GM19452 (cell line): Measurements from ENCODE around the gene ZMYND8.

Source experiments
- ATAC-seq: cut with Tn5 transposase; IDR thresholded peaks from one replicate; pipeline ENCODE4 v1.9.1; 2021; ENCODE audit not compliant: unreplicated experiment

The ZMYND8 gene

GRCh38 chr20:47335251-47336128 lies 21.0 kb downstream of the ZMYND8 start:
- ATAC-seq, result no peak

- no peak for ATAC-seq
These were observed 22.4 kb downstream of the ZMYND8 start for GRCh38 chr20:47334022-47334551.

- no peak for ATAC-seq
These were observed 23.9 kb downstream of the ZMYND8 start for GRCh38 chr20:47332381-47333206.

- ATAC-seq, result no peak
These were observed 25.4 kb downstream of the ZMYND8 start for GRCh38 chr20:47330933-47331708.

- no peak for ATAC-seq
These were observed 26.4 kb downstream of the ZMYND8 start for GRCh38 chr20:47330071-47330470.

- ATAC-seq, result no peak
These were observed 28.4 kb downstream of the ZMYND8 start for GRCh38 chr20:47328129-47328528.

- no peak for ATAC-seq
These were observed 28.8 kb downstream of the ZMYND8 start for GRCh38 chr20:47327711-47328110.

- no peak for ATAC-seq
These were observed 29.7 kb downstream of the ZMYND8 start for GRCh38 chr20:47326658-47327268.

- no peak for ATAC-seq
These were observed 31.3 kb downstream of the ZMYND8 start for GRCh38 chr20:47325242-47325641.

- no peak for ATAC-seq
These were observed 35.3 kb downstream of the ZMYND8 start for GRCh38 chr20:47320990-47321805.

- ATAC-seq, result no peak
These were observed 36.8 kb downstream of the ZMYND8 start for GRCh38 chr20:47319517-47320252.

- no peak for ATAC-seq
These were observed 37.6 kb downstream of the ZMYND8 start for GRCh38 chr20:47318586-47319516.

- no peak for ATAC-seq
These were observed 38.4 kb downstream of the ZMYND8 start for GRCh38 chr20:47318027-47318585.

GRCh38 chr20:47317127-47317895 lies 39.2 kb downstream of the ZMYND8 start:
- ATAC-seq, result no peak

GRCh38 chr20:47316776-47317126 lies 39.7 kb downstream of the ZMYND8 start:
- no peak for ATAC-seq

- no peak for ATAC-seq
These were observed 41.0 kb downstream of the ZMYND8 start for GRCh38 chr20:47315339-47316056.
